ENCODE data around the gene TNS3.
A peak's percentile ranks its signal among the peaks of the same experiment; 100 is the strongest.

TNS3 gene

GRCh38 chr7:47314728-47315607 is 266.9 kb downstream of the TNS3 start:
- DNase-seq = no peak

GRCh38 chr7:47314248-47314647 is 267.7 kb downstream of the TNS3 start:
- no peak for DNase-seq

GRCh38 chr7:47313564-47313963 is 268.3 kb downstream of the TNS3 start:
- no peak for DNase-seq

GRCh38 chr7:47311891-47312290 is 270.0 kb downstream of the TNS3 start:
- no peak for DNase-seq

GRCh38 chr7:47310020-47310419 is 271.9 kb downstream of the TNS3 start:
- DNase-seq = no peak

GRCh38 chr7:47308808-47309207 is 273.1 kb downstream of the TNS3 start:
- no peak for DNase-seq

GRCh38 chr7:47307311-47307710 is 274.6 kb downstream of the TNS3 start:
- no peak for DNase-seq

- peak; percentile 7 for DNase-seq
These were observed 276.9 kb downstream of the TNS3 start for GRCh38 chr7:47304727-47305719.

- no peak for DNase-seq
These were observed 278.0 kb downstream of the TNS3 start for GRCh38 chr7:47303695-47304453.

- no peak for DNase-seq
These were observed 278.8 kb downstream of the TNS3 start for GRCh38 chr7:47303014-47303694.

- no peak for DNase-seq
These were observed 279.4 kb downstream of the TNS3 start for GRCh38 chr7:47302560-47302959.

- no peak for DNase-seq
These were observed 280.1 kb downstream of the TNS3 start for GRCh38 chr7:47301657-47302295.

- DNase-seq = no peak
These were observed 280.8 kb downstream of the TNS3 start for GRCh38 chr7:47301105-47301477.

- DNase-seq = no peak
These were observed 281.3 kb downstream of the TNS3 start for GRCh38 chr7:47300472-47301104.

GRCh38 chr7:47299496-47299895 is 282.4 kb downstream of the TNS3 start:
- no peak for DNase-seq

GRCh38 chr7:47298636-47299035 is 283.3 kb downstream of the TNS3 start:
- DNase-seq = no peak

- DNase-seq = no peak
These were observed 284.8 kb downstream of the TNS3 start for GRCh38 chr7:47297120-47297519.

- no peak for DNase-seq
These were observed 286.3 kb downstream of the TNS3 start for GRCh38 chr7:47295606-47296005.

GRCh38 chr7:47294556-47295222 is 287.2 kb downstream of the TNS3 start:
- DNase-seq = no peak

- DNase-seq = no peak
These were observed 287.9 kb downstream of the TNS3 start for GRCh38 chr7:47293884-47294555.

Measured in hematopoietic multipotent progenitor cell treated with erythropoietin and hydrocortisone succinate and interleukin-3 and kit ligand, for 4 days (in vitro differentiated cells).